SK-N-SH treated with all-trans-retinoic acid at 6 μM for 48 hours (cell line): ENCODE measurements around the gene MAML2.

Experiments used
- ISL1 ChIP-seq: fragments of 250-450 bp; sonication (Bioruptor Pico); IDR thresholded peaks from 2 replicates; pipeline ENCODE4 v2.1.2; 2022; ENCODE audit warnings: mild to moderate bottlenecking, moderate library complexity
- OSR1 ChIP-seq: fragments of 250-450 bp; sonication (Bioruptor Pico); IDR thresholded peaks from 2 replicates; pipeline ENCODE4 v1.8.0; 2022; ENCODE audit warnings: moderate library complexity, mild to moderate bottlenecking, inconsistent platforms
- PATZ1 ChIP-seq: fragments of 250-450 bp; sonication (Bioruptor Pico); IDR thresholded peaks from 2 replicates; pipeline ENCODE4 v1.8.0; 2020; ENCODE audit warnings: mild to moderate bottlenecking, moderate library complexity, borderline replicate concordance
- RARB ChIP-seq: fragments of 250-450 bp; sonication (Bioruptor Pico); IDR thresholded peaks from 2 replicates; pipeline ENCODE4 v1.8.0; 2021; ENCODE audit warnings: mild to moderate bottlenecking, moderate library complexity
- TOX ChIP-seq: fragments of 250-450 bp; sonication (Bioruptor Pico); IDR thresholded peaks from 2 replicates; pipeline ENCODE4 v1.8.0; 2021; ENCODE audit warnings: mild to moderate bottlenecking, moderate library complexity, borderline replicate concordance
- ZC3H10 ChIP-seq: fragments of 250-450 bp; sonication (Bioruptor Pico); IDR thresholded peaks from 2 replicates; pipeline ENCODE4 v1.5.1; 2021; ENCODE audit warnings: mild to moderate bottlenecking, moderate library complexity
- ZFP3 ChIP-seq: fragments of 250-450 bp; sonication (Bioruptor Pico); IDR thresholded peaks from 2 replicates; pipeline ENCODE4 v1.5.0; 2020; ENCODE audit warnings: mild to moderate bottlenecking, moderate library complexity
- ZFP30 ChIP-seq: fragments of 450-650 bp; formaldehyde crosslinking; IDR thresholded peaks from 2 replicates; pipeline ENCODE4 v1.5.0; 2022; ENCODE audit warnings: mild to moderate bottlenecking, moderate library complexity
- ZNF70 ChIP-seq: fragments of 450-650 bp; formaldehyde crosslinking; IDR thresholded peaks from 2 replicates; pipeline ENCODE4 v1.5.0; 2020; ENCODE audit warnings: mild to moderate bottlenecking, moderate library complexity

- TF ChIP-seq ZC3H10 (no peak), PATZ1 (CRISPR knock-in tag) (no peak), ISL1 (CRISPR knock-in tag) (no peak), ZNF70 (CRISPR knock-in tag) (no peak), RARB (CRISPR knock-in tag) (no peak), ZFP3 (CRISPR knock-in tag) (no peak), TOX (CRISPR knock-in tag) (no peak), ZFP30 (CRISPR knock-in tag) (no peak), OSR1 (CRISPR knock-in tag) (no peak)
Observed at GRCh38 chr11:96013461-96014213, 329.4 kb downstream of the MAML2 start.
